Fibroblast of skin of right biceps (primary cell): ENCODE data around the gene TMC5.
A peak's percentile ranks its signal among the peaks of the same experiment; 100 is the strongest.

Experiments used
- DNase-seq: peaks from one replicate; pipeline ENCODE4 v3.0.0-alpha.2; 2013

TMC5 gene

GRCh38 chr16:19468300-19468699 is 50.6 kb downstream of the TMC5 start:
- no peak for DNase-seq

DNA sequence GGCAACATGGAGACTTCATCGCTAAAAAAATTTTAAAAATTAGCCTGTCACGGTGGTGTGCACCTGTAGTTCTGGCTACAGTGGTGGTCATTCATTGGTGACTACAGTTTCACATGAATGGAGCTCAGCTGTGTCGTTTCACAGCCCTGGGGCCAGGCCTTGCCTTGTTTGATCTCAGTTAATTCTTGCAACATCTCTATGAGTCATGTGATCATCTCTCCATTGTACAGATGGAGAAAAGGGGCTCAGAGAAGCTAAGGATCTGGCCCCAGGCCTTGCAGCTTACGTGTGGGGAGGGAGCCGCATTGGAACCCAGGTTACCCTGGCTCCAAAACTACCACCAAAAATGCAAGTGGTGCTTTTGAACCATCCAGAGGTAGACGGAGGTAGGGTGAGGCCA is 54.8 kb downstream of the TMC5 start:
- no peak for DNase-seq

DNA sequence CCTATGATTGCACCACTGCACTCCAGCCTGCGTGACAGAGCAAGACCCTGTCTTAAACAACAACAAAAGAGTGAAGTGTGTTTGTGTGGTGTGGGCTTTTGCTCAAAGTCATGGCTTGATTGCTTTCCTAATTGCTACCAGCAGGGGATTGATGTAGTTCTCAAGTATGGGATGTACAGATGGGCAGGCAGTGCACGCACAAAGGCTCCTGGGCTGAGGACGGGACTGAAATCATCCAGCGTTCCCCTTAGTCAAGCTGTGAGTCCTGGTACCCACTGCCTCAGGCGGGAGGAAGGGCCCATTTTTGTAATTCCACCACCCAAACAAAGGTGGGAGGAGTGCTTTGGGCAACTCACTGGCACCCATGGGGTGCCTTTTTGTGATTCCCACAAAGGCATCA is 56.9 kb downstream of the TMC5 start:
- no peak for DNase-seq

GRCh38 chr16:19478505-19478904 is 60.8 kb downstream of the TMC5 start:
- DNase-seq, result no peak

DNA sequence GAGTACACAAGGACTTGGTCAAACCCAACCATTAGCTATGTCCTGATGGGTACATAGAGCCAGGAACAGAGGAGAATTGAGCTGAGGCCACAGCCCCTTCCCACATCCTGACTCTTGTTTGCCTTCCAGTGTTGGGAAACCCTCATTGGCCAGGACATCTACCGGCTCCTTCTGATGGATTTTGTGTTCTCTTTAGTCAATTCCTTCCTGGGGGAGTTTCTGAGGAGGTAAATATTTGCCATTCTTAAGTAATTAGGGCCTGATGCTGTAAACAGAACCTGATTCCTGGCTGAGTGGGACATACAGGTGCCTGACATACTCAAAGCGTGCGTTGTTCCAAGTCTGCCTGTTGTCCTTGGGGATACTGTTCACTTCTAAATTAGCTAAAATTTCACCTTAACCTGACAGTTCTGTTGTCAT is 61.6 kb downstream of the TMC5 start:
- DNase-seq, result no peak

- DNase-seq, result no peak
Measured at GRCh38 chr16:19481296-19481695, 63.6 kb downstream of the TMC5 start.

DNA sequence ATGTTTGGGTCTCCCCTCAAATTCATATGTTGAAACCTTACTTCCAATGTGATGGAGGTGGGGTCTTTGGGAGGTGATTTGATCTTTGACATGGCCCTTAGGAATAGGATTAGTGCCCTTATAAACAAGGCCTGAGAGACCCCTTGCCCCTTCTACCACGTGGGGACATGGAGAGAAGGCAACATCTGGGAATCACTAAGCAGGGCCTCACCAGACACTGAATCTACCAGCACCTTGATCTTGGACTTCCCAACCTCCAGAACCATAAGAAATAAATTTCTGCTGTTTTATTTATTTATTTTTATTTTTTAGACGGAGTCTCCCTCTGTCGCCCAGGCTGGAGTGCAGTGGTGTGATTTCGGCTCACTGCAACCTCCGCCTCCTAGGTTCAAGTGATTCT is 64.1 kb downstream of the TMC5 start:
- DNase-seq, result no peak

GRCh38 chr16:19482291-19482690 is 64.6 kb downstream of the TMC5 start:
- DNase-seq, result no peak

DNA sequence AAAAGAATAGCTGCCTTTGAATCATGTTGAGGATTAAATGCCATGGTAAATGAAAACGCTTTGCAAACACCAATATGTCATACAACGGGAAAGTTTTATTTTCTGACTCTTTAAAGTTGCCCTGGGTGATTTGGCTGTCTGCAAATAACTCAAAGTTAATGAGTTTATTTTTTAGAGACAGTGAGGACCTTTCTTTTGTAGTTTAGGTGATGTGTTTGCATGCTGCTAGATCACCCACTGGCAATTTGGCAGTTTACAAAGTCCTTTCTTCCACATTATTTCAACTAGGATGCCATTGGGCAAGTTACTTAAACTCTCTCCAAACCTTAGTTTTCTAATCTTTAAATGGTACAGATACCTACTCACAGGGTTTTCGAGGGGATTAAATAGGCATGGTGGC is 66.4 kb downstream of the TMC5 start:
- DNase-seq, result no peak

- DNase-seq, result no peak
Measured at GRCh38 chr16:19485611-19486010, 67.9 kb downstream of the TMC5 start.

DNA sequence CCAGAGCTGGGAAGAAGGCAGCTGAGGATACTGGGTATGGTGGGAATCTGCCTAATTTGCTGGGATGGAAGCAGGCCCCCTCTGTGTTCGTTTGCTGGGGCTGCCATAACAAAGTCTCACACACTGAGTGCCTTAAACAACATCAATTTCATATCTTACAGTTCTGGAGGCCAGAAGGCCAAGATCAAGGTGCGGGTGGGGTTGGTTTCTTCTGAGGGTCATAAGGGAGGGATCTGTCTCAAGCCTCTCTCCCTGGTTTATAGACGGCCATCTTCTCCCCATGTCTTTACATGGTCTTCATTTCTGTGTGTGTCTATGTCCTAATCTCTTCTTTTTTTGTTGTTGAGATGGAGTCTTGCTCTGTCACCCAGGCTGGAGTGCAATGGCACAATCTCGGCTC is 68.4 kb downstream of the TMC5 start:
- no peak for DNase-seq

GRCh38 chr16:19486750-19487325 is 69.2 kb downstream of the TMC5 start:
- DNase-seq, result no peak

GRCh38 chr16:19488213-19488640 is 70.5 kb downstream of the TMC5 start:
- no peak for DNase-seq

DNA sequence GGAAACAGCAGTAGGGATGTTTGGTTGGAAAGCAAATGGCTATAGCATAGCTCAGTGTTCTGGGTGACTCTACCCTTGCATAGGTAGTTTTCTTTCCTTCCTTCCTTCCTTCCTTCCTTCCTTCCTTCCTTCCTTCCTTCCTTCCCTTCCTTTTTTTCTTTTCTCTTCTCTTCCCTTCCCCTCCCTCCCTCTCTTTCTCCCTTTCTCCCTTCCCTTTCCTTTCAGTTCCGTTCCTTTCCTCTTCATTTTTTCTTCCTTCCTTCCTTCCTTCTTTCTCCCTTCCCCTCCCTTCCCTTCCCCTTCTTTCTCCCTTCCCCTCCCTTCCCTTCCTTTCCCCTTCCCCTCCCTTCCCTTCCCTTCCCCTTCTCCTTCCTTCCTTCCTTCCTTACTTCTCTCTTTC is 72.9 kb downstream of the TMC5 start:
- DNase-seq, result no peak

DNA sequence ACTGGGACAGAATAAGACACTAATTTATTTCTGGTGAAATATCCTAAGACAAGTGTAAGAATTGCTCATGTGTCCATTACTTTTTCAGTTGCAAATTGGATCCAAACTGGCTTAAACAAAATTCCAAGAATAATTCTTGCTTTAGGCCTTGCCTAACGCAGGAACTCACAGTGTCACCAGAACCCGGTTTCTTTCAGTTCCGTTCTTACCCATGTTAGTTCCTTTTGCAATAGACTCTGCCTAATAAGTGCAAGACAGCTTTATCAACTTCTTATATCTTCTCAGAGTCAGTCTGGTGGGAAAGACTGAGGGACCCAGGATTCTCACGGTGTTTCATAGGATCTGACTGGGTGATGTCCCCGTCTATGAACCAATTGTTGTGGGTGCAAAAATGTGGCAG is 79.5 kb downstream of the TMC5 start:
- DNase-seq, result no peak

- DNase-seq, result peak; percentile 16
Measured at GRCh38 chr16:19499006-19499405, 81.3 kb downstream of the TMC5 start.

- no peak for DNase-seq
Measured at GRCh38 chr16:19499481-19499880, 81.8 kb downstream of the TMC5 start.

DNA sequence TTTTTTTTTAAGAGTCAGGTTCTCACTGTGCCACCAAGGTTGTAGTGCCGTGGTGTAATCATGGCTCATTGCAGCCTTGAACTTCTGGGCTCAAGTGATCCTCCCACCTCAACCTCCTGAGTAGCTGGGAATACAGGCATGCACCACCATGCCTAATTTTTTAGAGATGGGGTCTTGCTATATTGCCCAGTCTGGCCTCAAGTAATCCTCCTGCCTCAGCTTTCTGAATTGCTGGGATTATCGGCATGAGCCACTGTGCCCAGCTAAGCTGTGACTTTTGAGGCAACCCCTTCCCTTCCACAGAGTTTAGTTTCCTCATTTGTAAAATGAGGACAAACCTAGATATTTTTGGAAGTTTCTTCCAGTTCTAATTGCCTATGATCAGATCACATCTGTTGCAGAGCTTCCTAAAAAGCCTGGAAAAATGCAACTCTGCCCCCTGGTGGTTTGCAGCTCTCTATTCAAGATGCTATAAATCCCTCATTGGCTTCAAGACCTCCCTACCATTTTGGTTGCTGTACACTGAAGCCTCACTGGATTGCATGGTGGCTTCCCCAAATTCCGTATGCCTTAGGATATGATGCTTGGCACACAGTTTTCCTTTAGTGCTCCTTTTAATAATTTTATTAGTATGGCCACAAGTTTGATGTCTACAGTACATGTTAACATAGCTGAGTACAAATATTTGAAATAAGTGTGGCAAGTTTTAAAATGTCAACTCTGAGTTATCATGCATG is 84.9 kb downstream of the TMC5 start:
- DNase-seq, result peak; percentile 65

- DNase-seq, result no peak
Measured at GRCh38 chr16:19503461-19504075, 85.9 kb downstream of the TMC5 start.

DNA sequence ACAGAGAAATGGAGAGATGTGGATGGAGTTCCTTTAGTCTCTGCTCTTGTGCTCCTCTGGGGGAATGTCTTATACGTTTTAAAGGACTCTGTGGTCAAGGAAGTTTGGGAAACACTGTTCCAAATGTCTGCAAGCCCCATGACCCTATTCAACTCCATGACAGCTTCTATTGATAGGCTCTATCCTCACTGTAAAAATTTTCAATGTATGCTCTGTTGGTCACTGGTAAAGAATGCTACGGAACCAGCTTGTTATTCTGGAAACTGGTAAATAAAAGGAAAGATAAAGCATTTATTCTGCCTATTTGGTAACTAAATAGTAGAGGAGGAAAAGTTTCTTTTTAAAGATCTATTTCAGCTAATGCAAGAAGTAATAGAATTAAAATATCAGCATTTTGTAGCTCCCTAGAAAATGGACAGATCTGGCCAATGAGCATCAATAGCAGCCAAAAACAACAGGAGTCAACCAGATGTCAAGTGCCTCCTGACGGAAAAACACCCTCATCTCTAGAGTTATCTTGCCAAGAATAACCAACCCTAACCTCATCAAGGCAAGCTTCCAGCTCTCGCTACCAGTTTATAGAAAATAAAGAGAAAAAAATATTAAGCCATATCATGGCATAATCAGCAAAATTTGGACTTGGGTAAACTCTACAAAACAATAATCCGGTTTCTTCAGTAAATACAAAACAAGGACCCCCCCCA is 88.1 kb downstream of the TMC5 start:
- DNase-seq, result no peak

DNA sequence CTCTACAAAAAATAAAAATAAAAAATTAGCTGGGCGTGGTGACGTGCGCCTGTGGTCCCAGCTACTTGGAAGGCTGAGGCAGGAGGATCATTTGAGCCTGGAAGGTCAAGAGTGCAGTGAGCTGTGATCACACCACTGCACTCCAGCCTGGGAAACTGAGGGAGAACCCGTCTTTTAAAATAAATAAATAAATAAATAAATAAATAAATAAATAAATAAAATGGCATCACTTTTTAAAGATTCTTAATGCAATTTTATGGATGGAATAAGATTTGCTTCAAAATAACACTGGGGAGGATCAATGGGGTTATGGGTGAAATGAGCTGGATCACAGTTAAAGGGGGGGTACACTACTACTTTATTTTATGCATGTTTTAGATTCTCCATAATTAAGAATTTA is 89.3 kb downstream of the TMC5 start:
- DNase-seq, result no peak

- no peak for DNase-seq
Measured at GRCh38 chr16:19507867-19508266, 90.2 kb downstream of the TMC5 start.

GRCh38 chr16:19512297-19512696 is 94.6 kb downstream of the TMC5 start:
- no peak for DNase-seq
